Central memory CD4-positive, alpha-beta T cell (primary cell): ENCODE data around the gene TMEM42.
"Not testable (repeated sequence)": the region's sequence is repeated elsewhere in the genome, so short reads cannot be mapped to it uniquely, and the experiment has no call there.

Experiments
- DNase-seq: peaks from one replicate; pipeline ENCODE4 v3.0.0; 2022
- total RNA-seq, 3 experiments: gene quantifications; one replicate each; lab custom pipeline; 2026; lab: John Stamatoyannopoulos, UW

TMEM42 gene
- 3.5 to 19.1 (median 14.3) reads per million in 3 experiments for total RNA-seq

GRCh38 chr3:44861412-44862225, at the start of gene TMEM42:
Gene TMEM42 (plus strand): TSS chr3:44861912. CDS start chr3:44861925, 13 bp downstream.
- peak; percentile 86 for DNase-seq

- DNase-seq: no peak
Measured at GRCh38 chr3:44814751-44815150, 47.0 kb upstream of the TMEM42 start.

DNA sequence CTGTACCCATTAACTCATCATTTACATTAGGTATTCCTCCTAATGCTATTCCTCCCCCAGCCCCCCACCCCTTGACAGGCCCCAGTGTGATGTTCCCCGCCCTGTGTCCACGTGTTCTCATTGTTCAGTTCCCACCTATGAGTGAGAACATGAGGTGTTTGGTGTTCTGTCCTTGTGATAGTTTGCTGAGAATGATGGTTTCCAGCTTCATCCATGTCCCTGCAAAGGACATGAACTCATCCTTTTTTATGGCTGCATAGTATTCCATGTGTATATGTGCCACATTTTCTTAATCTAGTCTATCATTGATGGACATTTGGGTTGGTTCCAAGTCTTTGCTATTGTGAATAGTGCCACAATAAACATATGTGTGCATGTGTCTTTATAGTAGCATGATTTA, 45.4 kb upstream of the TMEM42 start:
- DNase-seq: not testable (repeated sequence)

- DNase-seq: not testable (repeated sequence)
Measured at GRCh38 chr3:44821206-44821605, 40.5 kb upstream of the TMEM42 start.

GRCh38 chr3:44825264-44825925, 36.3 kb upstream of the TMEM42 start:
- no peak for DNase-seq

GRCh38 chr3:44827196-44827595, 34.5 kb upstream of the TMEM42 start:
- DNase-seq: no peak

GRCh38 chr3:44831232-44831631, 30.5 kb upstream of the TMEM42 start:
- no peak for DNase-seq

GRCh38 chr3:44832032-44832431, 29.7 kb upstream of the TMEM42 start:
- no peak for DNase-seq

DNA sequence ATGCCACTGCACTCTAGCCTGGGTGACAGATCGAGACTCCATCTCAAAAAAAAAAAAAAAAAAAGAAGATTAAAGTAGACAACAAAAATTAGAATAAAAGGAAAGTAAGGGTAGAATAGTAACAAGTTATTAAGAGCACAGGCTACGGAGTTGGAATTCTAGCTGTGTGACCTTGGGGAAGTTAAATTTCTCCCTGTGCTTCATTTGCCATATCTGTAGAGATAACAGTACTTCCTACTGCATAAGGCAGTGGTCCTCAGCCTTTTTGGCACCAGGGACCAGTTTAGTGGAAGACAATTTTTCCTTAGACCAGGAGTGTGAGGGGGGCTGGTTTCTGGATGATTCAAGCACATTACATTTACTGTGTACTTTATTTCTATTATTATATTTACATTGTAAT, 28.7 kb upstream of the TMEM42 start:
- DNase-seq: no peak

DNA sequence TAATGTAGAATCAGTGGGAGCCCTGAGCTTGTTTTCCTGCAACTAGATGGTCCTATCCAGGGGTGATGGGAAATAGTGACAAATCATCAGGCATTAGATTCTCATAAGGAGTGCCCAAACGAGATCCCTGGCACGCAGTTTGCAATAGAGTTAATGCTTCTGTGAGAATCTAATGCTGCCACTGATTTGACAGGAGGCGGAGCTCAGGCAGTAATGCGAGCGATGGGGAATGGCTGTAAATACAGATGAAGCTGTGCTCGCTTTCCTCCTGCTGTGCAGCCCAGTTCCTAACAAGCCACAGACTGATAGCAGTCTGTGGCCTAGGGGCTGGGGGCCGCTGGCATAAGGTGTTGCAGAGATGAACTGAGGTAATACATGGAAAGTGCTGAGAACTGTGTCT, 28.3 kb upstream of the TMEM42 start:
- no peak for DNase-seq

DNA sequence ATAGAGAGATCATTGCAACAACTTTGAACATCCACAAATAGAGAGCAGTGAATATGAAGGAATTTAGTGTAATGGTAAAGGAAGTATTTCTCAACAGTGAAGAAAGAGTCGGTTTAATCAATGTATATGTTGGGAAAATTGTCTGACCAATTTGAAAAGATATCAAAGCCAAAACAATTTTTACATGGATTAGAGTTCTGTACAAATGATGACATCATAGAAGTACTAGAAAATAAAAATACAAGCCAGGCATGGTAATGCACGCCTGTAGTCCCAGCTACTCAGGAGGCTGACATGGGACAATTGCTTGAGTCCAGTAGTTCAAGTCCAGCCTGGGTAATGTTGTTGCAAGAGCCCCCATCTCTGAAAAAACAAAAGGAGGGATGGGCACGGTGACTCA, 26.0 kb upstream of the TMEM42 start:
- no peak for DNase-seq

- no peak for DNase-seq
Measured at GRCh38 chr3:44842376-44842775, 19.3 kb upstream of the TMEM42 start.

- no peak for DNase-seq
Measured at GRCh38 chr3:44845528-44846520, 15.9 kb upstream of the TMEM42 start.

DNA sequence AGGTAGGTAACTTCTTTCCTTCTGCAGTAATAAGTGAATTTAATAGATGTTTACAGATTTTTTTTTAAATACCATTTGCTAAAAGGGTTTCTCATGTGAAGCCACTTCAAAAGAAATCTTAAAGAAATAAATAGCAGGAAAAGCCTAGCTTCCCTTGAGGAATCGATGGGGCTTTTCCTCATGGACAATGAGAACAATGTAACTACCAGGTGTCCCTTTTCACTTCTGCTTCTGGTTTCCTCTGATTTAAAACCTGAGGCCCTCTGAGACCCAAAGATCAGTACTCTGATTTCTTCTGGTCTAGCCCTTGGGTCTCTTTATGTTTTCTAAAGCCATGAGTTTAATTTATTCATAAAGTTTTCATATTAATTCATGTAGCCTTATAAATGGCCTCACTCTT, 13.1 kb upstream of the TMEM42 start:
- no peak for DNase-seq

DNA sequence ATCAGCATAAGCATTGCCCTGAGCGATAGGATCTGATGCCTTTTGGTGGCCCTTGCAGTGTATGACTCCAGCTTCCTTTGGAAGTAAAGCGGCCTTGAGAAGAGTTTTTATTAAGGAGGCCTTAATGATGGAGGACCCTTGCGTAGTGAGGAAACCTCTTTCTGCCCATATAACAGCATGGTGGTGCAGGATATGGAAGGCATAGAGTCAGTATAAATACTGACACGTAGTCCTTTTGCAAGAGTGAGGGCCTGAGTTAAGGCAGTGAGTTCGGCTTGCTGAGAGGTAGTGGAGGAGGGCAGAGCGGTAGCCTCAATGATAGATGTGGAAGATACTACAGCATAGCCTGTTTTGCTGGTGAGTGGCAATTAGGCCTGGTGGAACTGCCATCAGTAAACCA, 5.0 kb upstream of the TMEM42 start:
- not testable (repeated sequence) for DNase-seq

DNA sequence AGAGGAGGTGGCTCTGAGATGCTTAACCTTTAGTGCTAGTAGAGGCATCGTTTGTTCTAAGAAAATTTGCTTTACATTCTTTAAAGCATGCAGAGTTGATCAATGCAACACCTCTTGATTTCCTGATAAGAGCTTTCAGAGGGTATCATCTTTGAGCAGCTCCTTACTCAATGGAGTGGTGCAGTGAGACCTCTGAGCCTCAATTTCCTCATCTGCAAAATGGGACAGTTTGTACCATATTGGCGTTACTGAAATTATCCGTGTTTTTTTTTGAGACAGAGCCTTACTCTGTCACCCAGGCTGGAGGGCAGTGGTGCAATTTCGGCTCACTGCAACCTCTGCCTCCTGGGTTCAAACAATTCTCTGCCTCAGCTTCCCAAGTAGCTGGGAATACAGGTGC, 1.6 kb upstream of the TMEM42 start:
- DNase-seq: no peak

- no peak for DNase-seq
Measured at GRCh38 chr3:44862226-44862637, 520 bp downstream of the TMEM42 start.

GRCh38 chr3:44865272-44866035, 3.7 kb downstream of the TMEM42 start:
- DNase-seq: peak; percentile 20

GRCh38 chr3:44867421-44868111, 5.9 kb downstream of the TMEM42 start:
- no peak for DNase-seq

DNA sequence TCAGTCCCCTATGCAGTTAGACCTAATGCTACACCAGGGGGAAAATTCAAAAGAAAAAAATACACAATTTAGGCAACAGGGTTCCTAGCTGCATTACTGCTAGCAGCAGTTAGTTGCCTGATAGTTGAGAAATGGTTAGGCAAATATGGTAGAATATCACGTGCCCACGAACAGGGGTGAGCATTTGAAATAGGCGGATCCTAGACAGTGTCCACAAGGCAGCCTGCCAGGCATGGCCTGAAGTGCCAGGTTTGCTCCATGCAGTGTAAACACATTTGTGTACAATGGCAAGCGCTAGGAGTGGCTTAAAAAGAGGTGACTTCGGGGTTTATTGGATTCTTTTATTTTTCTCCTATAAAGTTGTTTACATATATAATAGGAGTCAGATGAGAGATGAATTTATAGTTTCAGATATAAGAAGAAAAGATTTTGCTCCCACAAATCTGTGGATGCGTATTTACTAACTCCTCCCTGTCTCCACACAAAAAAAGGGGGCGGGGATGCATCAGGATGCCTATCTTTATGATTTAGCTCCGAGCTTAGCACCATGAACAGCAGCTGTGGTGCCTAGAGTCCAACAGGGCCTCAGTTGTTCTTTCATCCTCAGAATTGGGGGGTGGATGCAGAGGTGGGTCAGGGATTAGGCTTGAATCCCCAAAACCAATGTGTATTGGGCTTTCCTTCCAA, 8.8 kb downstream of the TMEM42 start:
- DNase-seq: no peak

GRCh38 chr3:44874308-44874707, 12.6 kb downstream of the TMEM42 start, which contains the start of gene TGM4:
Gene TGM4 (plus strand): TSS chr3:44874608. CDS start chr3:44874679, 71 bp downstream.
- DNase-seq: no peak
